OCI-LY1 (cell line): ENCODE data around the gene SMAP2.

ENCODE experiments used
- EZH2 ChIP-seq: fragments of 200-600 bp; sonication (generic), shearing (Covaris generic); IDR thresholded peaks from 2 replicates; pipeline ENCODE4 v1.8.0; 2017; ENCODE audit warnings: borderline replicate concordance, mixed run types, mild to moderate bottlenecking, antibody characterized with exemption, low read length, moderate library complexity, mixed read lengths
- TF ChIP-seq, protein P1 (sequence below): fragments of 200-600 bp; sonication (generic), shearing (Covaris generic); IDR thresholded peaks from 2 replicates; pipeline ENCODE4 v1.5.1; 2017; ENCODE audit warnings: mild to moderate bottlenecking, antibody characterized with exemption, low read length, moderate library complexity, mixed read lengths

DNA sequence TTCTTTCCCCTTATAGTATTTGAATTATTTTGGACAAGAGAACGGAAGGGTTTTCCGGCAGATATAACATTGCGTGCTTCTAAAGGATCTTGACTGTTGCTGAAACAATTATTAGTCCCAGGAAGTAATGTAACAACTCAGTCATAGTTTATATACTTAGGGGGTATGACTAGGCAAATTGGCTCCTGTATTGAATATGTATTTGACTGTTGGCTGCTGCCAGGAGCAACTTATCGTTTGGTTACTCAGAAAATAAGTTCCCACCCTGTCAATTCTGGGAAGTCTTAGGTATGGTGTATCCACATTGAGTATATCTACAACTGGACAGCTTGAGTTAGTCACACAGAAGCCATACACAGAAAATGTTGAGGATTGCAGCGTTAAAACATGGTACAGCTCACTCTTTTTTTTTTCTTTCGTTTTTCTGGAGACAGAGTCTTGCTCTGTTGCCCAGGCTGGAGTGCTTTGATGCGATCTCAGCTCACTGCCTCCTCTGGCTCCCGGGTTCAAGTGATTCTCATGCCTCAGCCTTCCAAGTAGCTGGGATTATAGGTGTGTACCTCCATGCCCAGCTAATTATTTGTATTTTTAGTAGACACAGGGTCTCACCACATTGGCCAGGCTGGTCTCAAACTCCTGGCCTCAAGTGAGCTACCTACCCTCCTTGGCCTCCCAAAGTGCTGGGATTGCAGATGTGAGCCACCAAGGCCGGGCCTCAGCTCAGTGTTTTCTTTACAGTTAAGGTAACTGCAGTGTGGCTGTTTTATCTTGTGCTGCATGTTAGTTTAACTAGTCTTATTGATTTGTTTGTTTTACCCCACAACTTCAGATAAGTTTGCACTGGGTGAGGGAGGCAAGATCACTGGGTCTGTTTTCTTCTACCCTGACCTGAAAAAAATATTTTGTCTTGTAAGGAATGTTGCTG, 10.2 kb downstream of the SMAP2 start:
- TF ChIP-seq, protein P1, sequence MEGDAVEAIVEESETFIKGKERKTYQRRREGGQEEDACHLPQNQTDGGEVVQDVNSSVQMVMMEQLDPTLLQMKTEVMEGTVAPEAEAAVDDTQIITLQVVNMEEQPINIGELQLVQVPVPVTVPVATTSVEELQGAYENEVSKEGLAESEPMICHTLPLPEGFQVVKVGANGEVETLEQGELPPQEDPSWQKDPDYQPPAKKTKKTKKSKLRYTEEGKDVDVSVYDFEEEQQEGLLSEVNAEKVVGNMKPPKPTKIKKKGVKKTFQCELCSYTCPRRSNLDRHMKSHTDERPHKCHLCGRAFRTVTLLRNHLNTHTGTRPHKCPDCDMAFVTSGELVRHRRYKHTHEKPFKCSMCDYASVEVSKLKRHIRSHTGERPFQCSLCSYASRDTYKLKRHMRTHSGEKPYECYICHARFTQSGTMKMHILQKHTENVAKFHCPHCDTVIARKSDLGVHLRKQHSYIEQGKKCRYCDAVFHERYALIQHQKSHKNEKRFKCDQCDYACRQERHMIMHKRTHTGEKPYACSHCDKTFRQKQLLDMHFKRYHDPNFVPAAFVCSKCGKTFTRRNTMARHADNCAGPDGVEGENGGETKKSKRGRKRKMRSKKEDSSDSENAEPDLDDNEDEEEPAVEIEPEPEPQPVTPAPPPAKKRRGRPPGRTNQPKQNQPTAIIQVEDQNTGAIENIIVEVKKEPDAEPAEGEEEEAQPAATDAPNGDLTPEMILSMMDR, result no peak
- TF ChIP-seq EZH2, result no peak
